Measurements from ENCODE around the gene TUBB6.

TUBB6 gene

DNA sequence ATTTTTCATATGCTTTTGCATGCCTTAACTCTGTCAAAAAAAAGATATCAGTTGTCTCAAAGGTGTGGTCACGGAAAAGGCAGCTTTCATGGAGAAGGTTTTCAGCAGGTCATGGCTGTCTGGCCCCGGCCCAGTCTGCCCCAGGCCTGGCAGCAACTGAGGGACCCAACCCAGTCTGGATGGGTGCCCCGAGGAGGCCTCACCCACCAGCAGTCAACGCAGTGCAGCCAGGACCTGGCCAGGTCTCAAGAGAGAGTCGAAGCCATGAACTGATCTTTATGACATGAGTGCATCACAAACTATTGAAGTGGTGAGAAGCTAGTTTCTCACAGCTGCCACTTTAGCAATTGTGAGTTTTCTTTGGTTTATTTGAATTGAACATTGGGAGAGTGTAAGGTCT, 7.9 kb downstream of the TUBB6 start:
- DNase-seq: no peak

DNA sequence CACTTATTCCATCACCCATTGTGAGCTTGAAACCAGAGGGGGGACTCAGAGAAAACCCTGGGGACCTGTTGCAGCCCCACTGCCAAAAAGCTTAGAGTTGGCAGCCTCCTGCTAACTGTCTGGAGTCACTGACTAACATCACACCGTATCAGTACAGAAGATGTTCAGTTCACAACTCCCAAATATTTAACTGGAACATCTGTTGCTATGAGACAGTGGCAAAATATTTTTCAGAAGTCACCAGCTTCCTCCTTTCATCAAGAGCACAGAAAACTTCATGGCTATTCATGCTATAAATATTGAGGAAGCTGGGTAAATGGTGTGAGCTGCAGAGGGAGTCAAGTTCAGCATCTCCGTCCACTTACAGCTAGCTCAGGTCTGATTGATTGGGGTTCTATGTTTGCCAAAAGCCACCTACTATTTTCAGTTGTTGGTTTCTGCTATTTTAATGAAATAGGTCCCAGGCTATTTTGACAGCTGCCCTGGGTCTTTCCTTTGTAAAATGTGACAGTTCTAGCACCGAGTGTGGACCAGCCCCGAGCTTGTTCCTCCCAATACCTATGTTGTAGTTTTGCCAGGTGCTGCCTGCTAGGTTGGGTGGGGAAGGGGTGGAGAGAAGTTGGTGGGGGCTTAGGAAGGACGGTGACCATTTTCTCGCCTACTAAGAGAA, 9.8 kb downstream of the TUBB6 start:
- DNase-seq: no peak

DNA sequence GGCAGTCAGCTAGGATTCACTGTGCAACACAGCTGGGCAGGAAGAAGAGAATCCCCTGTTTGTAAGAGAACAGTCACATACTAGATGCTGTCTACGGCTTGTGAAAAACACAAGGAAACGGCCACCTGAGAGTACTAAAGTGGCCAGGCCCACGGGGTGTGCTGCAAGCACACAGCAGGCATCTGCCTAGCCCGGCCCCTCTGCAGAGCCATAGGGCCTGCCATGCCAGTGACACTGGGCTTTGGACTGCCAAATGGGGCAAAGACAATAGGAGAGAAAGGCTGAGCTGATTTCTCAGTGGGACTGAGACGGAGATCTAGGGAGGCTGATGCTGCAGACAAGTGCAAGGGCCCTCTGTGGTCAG, 10.3 kb downstream of the TUBB6 start:
- peak; percentile 9 for DNase-seq

DNA sequence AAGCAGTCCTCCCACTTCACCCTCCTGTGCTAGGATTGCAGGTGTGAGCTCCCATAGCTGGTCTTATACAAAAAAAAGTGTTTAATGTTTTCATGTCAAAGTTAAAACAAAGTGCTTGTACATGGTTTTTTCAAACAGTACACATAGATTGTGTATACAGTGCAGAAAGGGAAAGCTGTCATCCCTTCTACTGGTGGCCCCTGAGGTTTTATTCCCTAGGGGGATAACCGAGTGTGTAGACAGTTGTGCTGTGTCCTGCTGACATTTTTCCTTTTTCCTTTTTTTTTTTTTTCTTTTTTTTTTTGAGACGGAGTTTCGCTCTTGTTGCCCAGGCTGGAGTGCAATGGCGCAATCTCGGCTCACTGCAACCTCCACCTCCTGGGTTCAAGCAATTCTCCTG, 10.8 kb downstream of the TUBB6 start:
- no peak for DNase-seq

DNA sequence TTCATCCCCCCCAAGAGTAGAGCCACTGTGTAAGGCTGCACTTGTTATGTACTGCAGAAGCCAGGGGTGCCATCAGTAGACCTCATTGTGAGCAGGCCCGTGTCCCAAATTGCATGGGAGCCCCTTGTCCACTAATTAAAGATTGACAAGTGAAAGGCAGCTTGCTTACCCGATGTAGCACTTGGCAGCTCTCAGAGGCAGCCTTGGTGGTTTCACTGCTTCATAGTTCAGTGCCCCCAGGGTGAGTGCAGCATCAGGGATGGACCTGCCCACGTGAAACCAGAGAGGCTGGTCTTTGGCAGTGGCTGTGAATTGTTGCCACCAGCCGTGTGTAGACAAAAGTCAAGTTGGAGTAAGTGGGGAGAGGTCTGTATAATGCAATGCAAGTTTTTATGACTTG, 13.3 kb downstream of the TUBB6 start:
- DNase-seq: no peak

DNA sequence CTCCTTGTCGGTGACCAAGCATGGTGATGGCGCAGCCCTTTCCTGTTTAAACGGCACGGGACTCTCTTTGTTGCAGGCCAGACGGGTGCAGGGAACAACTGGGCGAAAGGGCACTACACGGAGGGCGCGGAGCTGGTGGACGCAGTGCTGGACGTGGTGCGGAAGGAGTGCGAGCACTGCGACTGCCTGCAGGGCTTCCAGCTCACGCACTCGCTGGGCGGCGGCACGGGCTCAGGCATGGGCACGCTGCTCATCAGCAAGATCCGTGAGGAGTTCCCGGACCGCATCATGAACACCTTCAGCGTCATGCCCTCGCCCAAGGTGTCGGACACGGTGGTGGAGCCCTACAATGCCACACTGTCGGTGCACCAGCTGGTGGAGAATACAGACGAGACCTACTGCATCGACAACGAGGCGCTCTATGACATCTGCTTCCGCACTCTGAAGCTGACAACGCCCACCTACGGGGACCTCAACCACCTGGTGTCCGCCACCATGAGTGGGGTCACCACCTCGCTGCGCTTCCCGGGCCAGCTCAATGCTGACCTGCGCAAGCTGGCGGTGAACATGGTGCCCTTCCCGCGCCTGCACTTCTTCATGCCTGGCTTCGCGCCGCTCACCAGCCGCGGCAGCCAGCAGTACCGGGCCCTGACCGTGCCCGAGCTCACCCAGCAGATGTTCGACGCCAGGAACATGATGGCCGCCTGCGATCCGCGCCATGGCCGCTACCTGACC, 17.1 kb downstream of the TUBB6 start:
- DNase-seq: no peak

DNA sequence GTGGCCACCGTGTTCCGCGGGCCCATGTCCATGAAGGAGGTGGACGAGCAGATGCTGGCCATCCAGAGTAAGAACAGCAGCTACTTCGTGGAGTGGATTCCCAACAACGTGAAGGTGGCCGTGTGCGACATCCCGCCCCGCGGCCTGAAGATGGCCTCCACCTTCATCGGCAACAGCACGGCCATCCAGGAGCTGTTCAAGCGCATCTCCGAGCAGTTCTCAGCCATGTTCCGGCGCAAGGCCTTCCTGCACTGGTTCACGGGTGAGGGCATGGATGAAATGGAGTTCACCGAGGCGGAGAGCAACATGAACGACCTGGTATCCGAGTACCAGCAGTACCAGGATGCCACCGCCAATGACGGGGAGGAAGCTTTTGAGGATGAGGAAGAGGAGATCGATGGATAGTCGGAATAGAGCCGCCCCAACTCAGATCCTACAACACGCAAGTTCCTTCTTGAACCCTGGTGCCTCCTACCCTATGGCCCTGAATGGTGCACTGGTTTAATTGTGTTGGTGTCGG, 17.7 kb downstream of the TUBB6 start:
- no peak for DNase-seq

DNA sequence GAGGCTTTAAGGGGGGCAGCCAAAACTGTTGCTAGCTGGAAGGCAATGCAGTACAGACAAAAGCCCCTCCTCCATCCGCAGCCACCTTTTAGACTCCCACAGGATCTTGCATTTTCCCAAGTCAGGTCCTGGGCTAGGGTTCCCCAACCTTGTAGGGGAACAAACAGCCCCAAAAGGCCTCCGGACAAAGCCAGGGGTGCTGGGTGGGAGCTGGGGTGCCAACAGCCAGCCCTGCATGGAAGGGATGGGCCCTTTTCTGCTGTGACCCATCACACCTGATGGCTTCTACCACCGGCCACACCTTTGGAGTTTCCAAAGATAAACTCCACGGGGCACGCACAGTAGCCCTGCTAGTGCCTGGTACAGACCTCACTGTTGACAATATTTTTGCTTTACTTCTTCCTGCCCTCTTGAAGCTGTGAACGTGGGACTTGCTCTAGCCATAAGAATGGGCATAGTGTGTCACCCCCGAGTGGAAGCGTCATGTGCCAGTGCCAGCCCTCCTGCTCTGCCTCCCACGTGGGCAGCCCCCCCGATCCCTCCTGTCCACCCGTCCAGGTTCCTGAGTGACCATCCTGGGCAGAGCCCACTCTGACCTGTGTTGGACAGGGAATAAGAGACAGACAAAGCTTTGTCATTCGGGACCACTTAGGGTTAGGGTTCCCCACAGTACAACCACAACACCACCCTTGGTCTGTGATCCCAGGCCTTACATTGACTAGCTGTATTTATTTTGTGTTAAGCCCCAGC, 18.8 kb downstream of the TUBB6 start:
- DNase-seq: no peak

DNA sequence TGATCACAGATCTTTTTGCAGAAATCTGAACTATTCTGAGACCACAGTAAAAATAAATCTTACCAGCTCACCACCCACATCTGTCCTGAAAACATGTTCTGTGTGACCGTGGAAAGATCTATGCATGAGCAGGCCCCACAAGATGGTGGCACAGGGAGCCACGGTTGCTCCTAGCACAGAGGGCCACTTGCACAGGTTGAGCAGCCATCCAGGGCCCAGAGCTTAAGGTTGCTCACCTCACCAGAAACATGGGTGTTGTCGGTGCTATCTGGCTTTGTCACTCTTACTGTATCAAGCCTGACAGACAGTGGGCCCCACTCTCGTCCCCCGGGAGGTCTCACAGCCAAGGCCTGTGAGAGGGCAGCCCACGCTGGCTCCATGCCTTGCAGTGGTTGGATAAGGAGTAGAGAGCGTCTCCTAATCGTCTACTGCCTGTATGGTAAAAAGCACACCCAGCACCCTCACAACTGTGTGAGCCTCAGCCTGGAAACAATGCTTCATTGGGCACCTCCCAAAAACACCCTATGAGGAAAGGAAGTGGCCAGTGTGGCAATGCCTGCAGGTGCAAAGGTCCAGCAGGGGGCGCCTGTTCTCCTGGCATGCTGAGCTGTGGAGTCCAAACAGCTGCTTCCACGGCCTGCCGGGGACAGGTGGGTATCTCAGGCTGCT, 19.6 kb downstream of the TUBB6 start:
- DNase-seq: peak; percentile 22

DNA sequence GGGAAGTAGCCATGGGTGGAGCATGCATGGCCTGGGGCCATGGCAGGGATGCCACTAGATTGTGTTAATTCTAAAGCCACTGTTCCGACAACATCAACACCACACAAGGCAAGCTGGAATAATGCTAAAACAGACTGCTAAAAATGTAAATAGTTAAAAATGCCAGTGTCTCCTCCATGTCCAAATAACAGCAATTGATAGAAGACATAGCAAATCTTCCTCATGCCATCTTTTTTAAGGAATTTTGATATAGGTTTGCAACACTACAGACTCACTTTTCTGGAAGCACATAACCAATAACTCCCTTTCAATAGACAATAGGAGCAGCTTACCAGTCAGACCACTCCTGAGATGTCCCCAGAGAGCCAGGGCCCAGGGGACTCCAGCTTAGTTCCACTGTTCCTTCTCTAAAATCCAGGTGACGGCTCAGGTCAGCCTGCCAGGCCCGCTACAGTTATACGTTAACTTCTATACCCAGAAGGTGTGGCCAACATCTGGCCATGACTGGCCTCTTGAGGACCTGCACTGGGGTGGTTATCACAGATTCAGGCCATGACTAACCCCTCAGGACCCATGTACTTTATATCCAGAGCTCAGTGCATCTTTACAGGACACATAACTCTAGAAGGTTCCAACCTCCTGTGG, 20.3 kb downstream of the TUBB6 start:
- DNase-seq: no peak

DNA sequence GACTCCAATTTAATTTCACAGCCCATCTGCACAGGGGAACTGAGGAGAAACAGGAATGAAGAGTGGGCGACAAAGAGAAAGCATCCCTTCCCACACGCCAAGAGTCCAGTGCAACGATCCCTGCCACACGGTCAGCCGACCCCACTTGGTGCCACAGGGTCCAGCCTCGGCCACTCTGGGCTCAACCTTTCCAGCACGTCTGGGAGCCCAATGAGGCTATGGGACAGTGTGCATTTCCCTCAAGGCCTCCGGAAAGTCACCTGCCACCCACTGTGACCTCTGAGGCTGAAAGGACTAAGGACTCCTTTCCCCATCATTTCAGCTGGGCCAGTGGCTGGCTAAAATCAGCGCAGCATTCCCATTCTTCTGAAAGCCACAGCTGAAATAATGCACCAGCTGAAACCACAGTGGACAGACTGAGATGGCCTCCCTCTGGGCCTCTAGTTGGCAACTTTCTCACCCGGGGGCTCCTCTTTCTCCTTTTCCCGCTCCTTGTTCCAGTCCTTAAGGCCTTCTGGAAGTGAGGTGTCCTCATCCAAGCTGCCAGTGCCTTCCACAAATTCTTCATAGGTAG, 21.2 kb downstream of the TUBB6 start:
- DNase-seq: no peak

DNA sequence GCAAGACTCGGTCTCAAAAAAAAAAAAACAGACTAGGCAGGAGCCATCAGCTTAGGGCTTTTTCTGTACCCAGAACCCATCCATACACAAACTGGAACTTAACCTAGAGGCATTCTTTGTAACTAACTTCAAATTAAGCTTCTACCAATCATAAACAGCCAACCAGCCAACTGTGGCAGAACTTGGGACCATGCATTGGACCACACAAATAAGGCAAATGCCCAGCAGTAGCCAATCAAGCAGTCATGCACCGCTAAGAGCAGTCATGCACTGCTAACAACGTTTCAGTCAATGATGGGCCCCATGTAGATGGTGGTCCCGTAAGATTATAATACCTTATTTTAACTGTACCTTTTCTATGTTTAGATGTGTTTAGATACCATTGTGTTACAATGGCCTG, 22.7 kb downstream of the TUBB6 start:
- DNase-seq: no peak

DNA sequence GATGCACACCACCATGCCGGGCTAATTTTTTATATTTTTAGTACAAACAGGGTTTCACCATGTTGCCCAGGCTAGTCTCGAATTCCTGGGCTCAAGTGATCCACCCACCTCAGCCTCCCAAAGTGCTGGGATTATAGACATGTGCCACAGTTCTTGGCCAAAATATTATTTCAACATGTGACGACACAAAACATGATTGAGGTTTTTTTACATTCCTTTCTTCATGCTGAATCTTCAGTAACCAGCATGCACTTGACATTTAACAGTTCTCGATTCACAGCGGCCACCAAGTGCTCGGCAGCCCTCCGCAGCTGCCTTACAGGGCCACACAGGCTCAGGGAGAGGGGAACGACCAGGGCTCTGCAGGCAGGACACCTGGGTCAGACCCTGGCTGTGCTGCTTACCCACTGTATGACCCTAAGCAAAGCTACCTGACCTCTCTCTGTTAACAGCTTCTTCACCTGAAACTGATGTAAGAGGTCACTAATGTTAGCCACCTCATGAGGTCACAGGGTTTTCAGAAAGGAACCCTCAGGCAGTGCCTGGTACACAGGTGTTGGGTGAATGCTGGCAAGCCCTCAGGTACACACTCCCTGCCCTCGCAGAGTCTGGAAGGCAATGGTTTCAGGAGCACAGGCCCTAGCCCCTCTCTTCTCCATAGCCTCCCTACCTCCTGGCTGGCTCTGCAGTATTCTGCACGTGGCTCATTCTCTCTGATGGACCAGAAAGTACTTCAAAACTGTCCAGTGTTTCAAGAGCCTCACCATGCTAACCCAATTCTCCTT, 25.7 kb downstream of the TUBB6 start:
- DNase-seq: no peak

DNA sequence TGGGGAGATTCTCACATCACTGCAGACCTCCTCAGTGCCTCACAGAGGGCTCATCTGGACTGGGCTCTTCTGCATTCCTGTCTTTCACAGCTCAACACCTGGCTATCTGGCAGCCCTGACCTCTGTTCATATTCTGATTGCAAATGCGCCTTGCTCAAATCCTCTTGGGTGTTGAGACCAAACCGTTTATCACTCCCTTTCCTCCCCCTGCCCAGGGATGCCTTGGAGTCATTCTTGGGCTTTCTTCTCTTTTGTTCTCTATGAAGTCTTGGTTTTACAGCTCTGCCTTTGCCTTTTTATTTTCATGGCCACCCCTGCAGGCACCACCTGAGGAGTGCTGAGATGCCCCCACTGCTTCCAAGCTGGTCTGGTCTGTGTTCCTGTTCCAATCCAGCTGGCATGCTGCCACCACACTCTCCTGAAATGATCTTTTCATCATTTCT, 26.3 kb downstream of the TUBB6 start:
- DNase-seq: no peak

DNA sequence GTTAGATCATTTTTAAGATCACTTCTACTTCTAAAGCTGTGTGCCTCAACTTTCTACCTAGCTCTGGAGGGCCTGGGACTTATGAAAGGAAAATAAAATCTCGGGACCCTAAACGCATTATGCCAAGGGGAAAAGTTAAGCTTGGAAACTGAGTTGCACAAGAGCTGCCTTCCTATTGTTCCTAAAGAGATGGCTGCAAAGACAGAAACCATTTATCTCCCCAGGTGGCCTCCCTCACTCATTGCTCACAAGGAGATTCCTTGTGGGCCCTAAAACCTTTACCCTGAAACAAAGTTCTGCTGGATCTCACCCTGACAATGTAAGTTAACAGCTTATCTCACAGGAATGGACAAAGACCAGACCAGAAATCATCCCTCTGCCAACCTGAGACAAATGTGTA, 26.8 kb downstream of the TUBB6 start:
- DNase-seq: no peak

DNA sequence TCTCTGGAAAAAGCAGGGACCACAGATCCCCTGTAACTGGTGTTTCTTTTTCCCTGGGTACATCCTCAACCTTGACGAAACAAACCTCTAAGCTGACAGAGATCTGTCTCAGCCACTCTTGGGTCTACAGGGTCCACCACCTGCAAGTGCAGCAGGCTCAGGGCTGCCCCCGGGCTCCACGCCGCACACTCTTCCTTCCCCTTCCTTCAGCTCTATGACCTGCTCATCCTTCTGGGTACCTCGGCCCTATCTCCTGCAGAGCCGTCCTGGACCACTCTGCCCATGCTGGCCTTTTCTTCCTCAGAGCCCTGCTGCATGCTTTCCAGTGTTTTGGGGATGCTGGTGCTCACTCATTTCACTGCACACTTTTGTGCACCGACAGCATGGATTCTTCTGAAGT, 27.5 kb downstream of the TUBB6 start:
- no peak for DNase-seq

DNA sequence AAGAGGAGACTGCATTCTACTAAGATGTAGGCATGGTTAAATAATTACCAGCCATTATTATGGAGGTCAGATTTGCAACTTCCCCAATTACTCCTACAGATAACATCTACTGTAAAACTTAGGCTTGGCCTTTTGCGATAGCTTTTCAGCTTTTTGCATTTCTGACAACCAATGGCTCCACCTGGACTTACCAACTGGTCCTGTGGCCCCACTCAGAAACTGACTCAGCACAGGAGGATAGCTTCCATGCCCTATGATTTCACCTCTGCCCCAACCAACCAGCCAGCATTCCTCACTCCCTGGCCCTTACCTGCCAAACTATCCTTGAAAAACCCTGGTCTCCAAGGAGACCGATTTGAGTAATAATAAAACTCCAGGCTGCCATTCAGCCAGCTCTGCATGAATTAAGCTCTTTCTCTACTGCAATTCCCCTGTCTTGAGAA, 28.2 kb downstream of the TUBB6 start:
- DNase-seq: no peak

DNA sequence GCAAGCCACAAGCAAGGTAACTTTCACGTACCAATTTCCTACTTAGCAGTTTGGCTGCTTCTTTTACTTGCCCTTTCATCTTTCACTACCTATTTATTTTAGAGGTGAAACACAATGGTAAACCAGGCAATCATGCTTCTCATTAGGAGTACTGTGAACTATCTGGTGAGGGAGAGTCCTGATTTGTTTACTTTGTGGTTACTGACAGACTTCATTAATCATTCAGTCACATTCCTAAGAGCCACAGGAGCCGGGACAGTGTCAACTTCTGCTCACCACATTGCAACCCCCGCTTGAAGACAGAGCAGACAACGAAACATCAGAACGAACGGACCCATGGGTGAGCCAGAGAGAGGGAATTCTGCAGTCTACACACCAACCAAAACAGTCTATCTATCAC, 28.8 kb downstream of the TUBB6 start:
- no peak for DNase-seq

DNA sequence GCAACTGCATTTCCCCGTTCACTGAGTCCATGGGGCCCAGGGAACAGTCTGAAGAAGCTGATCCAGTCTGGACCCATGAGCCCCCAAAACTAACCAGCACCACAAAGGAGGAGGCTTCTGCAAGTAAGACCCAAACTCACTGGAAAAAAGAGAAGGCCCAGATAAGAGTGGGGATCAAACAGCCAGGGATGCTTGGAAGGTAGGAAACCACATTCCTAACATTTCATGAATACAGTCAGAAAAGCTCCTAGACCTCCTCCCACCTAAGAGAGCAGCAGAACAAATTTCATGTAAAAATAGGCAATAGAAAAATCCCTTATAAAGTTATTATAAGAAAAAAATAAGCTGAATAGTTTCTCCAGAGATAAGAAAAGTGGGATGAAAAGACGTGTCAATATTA, 30.3 kb downstream of the TUBB6 start:
- no peak for DNase-seq

DNA sequence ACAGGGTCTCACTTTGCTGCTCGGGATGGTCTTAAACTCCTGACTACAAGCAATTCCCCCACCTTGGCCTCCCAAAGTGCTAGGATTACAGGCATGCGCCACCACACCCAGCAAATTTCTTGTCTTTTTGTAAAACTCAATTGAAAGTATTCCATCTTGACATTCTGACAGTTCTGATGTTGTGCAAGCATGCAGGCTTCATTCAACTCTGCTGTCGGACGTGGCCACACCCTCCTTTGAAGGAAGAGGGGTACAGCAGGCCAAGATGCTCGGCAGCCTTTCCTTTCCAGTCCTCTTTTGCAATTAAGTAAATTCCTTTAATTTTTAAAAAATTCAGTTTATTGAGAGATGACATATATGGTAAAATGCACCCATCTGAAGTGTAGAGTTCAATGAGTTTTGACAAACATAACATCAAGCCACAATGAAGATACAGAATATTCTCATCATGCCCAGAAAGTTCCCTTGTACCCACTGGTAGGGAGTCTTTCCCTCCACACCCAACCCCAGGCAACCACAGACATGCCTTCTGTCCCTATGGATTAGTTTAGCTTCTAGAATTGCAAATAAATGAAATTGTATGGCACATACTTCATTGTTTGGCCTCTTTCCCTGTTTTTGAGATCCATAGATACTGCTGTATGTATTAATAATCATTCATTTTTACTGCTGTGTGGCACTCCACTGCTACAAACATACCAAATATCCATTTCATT, 33.1 kb downstream of the TUBB6 start:
- DNase-seq: no peak

DNA sequence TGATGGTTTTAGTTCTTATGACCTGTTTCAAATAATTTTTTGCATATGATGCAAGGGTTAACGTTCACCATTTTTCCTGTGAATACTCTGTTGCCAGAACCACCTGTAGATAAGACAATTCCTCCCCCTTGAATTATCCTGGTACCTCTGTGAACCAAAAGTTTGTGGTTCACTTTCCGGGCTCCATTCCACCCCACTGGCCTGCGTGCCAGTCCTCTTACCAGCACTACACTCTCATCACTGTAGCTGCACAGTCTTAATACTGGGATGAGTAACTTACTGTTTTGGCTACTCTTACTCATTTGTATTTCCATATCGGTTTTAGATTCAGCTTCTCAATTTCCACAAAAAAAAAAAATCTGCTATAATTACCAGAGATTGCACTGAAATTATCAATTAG, 34.6 kb downstream of the TUBB6 start:
- no peak for DNase-seq

Measured in NCI-H774 (cell line).